Caco-2 (cell line): ENCODE results near the gene CTIF. TPM values are rescaled to one million over a fixed set of nuclear protein-coding genes. Genes with fewer than 3 reads are reported as not detected.

Experiments
- BruUV-seq: library from RNA; stranded (reverse); fragments of 400-500 nt; replicated peaks from 2 replicates; lab custom pipeline; 2021; lab: Mats Ljungman, UMichigan
- CTCF ChIA-PET: fragments of 300-600 bp; sonication (Branson Sonifier 250); formaldehyde crosslinking; loops from one replicate; lab custom pipeline; 2022; ENCODE audit warnings: antibody characterized with exemption; lab: Charles Lee
- POLR2A ChIA-PET: fragments of 300-600 bp; sonication (Branson Sonifier 250); formaldehyde crosslinking; loops from one replicate; lab custom pipeline; 2022; ENCODE audit warnings: antibody characterized with exemption; lab: Charles Lee
- DNase-seq, 2 experiments: peaks; one replicate each; pipeline versions ENCODE4 v3.0.0 to v3.0.0-alpha.2; 2020 to 2022
- H3K27me3 ChIP-seq: replicated peaks from 2 replicates; pipeline ENCODE4 v1.6.0; 2011; ENCODE audit warnings: low read length; ENCODE audit not compliant: control insufficient read depth, insufficient read depth
- H3K36me3 ChIP-seq: 2 replicates; pipeline ENCODE4 v1.5.1; 2011; ENCODE audit warnings: low read length; ENCODE audit not compliant: control insufficient read depth, insufficient read depth
- H3K4me1 ChIP-seq: fragments of 250-450 bp; sonication (Bioruptor Pico); 2 replicates; pipeline ENCODE4 v1.5.1; 2020; ENCODE audit warnings: mild to moderate bottlenecking
- H3K4me3 ChIP-seq: 2 replicates; pipeline ENCODE4 v1.5.1; 2011; ENCODE audit warnings: low read depth, mild to moderate bottlenecking, control low read depth, low read length
- H3K9me3 ChIP-seq: fragments of 250-450 bp; sonication (Bioruptor Pico); 2 replicates; pipeline ENCODE4 v1.5.1; 2020; ENCODE audit warnings: mild to moderate bottlenecking, moderate library complexity
- H3K27ac Mint-ChIP-seq: one replicate; pipeline ENCODE4 v1.8.0; 2022; ENCODE audit warnings: mixed read lengths; ENCODE audit not compliant: unreplicated experiment
- H3K27me3 Mint-ChIP-seq: one replicate; pipeline ENCODE4 v1.8.0; 2022; ENCODE audit warnings: mixed read lengths; ENCODE audit not compliant: insufficient read depth, unreplicated experiment
- H3K36me3 Mint-ChIP-seq: one replicate; pipeline ENCODE4 v1.8.0; 2022; ENCODE audit warnings: mild to moderate bottlenecking, mixed read lengths; ENCODE audit not compliant: insufficient read depth, unreplicated experiment
- H3K4me1 Mint-ChIP-seq: one replicate; pipeline ENCODE4 v1.8.0; 2022; ENCODE audit warnings: low read depth, mixed read lengths; ENCODE audit not compliant: unreplicated experiment
- H3K4me3 Mint-ChIP-seq: one replicate; pipeline ENCODE4 v1.8.0; 2022; ENCODE audit warnings: mild to moderate bottlenecking, moderate library complexity, mixed read lengths; ENCODE audit not compliant: unreplicated experiment
- H3K9me3 Mint-ChIP-seq: one replicate; pipeline ENCODE4 v1.8.0; 2022; ENCODE audit warnings: mixed read lengths; ENCODE audit not compliant: unreplicated experiment
- CTCF ChIP-seq, 2 experiments: fragments of 200-600 bp in 1 of 2; IDR thresholded peaks; 1 replicate in 1 of 2; 2 replicates in 1 of 2; pipeline versions ENCODE4 v1.5.1 to v1.8.0; 2011 to 2022; ENCODE audit warnings: antibody characterized with exemption in 1 of 2, control low read depth in 1 of 2, inconsistent platforms in 1 of 2, low read depth in 1 of 2, low read length in 1 of 2, mild to moderate bottlenecking in 1 of 2, moderate library complexity in 1 of 2; ENCODE audit not compliant: insufficient read depth in 1 of 2, severe bottlenecking in 1 of 2, unreplicated experiment in 1 of 2
- intact Hi-C: fragments of 100-400 bp; cut with micrococcal nuclease; formaldehyde crosslinking; loops from one replicate; pipeline ENCODE4 v1.10.0; 2022; ENCODE audit not compliant: unreplicated experiment
- total RNA-seq: library from RNA; stranded (reverse); gene quantifications from 2 replicates; pipeline ENCODE4 v1.2.3, GENCODE V29; 2022

The CTIF gene
- total RNA-seq, 1 experiment from 2014 or later: 19.9 TPM

- no peak for TF ChIP-seq CTCF (IDR thresholded peaks at IDR 0.05; ENCODE audit: insufficient read depth in 1 of 2, low read depth in 1 of 2, low read length in 1 of 2, severe bottlenecking in 1 of 2, unreplicated experiment in 1 of 2)
- CTCF ChIA-PET: no interaction called here
- BruUV-seq: no TSS peak
- Histone ChIP-seq H3K4me1 (no peaks in the 10 kb centered on the region), H3K9me3 (no peaks in the 10 kb centered on the region), H3K4me3 (no peak overlapping the region), H3K36me3 (no peaks in the 10 kb centered on the region), H3K27me3 (no peaks in the 10 kb centered on the region)
- Mint-ChIP-seq H3K9me3 (no peaks in the 10 kb centered on the region), H3K36me3 (peaks cover 9% of the 10 kb centered on the region), H3K4me3 (no peak overlapping the region), H3K27ac (no peak overlapping the region), H3K4me1 (peaks cover 11% of the 10 kb centered on the region), H3K27me3 (no peaks in the 10 kb centered on the region)
- no peak for DNase-seq
- POLR2A ChIA-PET: no interaction called here
- intact Hi-C loops: no loop called here
Measured at GRCh38 chr18:48837676-48838075, 298.8 kb downstream of the CTIF start.

- no peaks in the 10 kb centered on the region for H3K4me1 ChIP-seq
- H3K9me3 ChIP-seq: no peaks in the 10 kb centered on the region
Measured at GRCh38 chr18:48838166-48838775, 299.4 kb downstream of the CTIF start.

More at GRCh38 chr18:48838166-48838775, 299.4 kb downstream of the CTIF start:
- BruUV-seq: no TSS peak
- no peak for DNase-seq
- no peak overlapping the region for H3K4me3 Mint-ChIP-seq
- H3K27ac Mint-ChIP-seq: no peak overlapping the region
- TF ChIP-seq CTCF (IDR thresholded peaks at IDR 0.05; ENCODE audit: insufficient read depth in 1 of 2, low read depth in 1 of 2, low read length in 1 of 2, severe bottlenecking in 1 of 2, unreplicated experiment in 1 of 2): no peak
- H3K36me3 ChIP-seq: no peaks in the 10 kb centered on the region
- H3K27me3 Mint-ChIP-seq: no peaks in the 10 kb centered on the region
- intact Hi-C loops: no loop called here
- ChIA-PET CTCF (no interaction called here), POLR2A (no interaction called here)
- peaks cover 4% of the 10 kb centered on the region for H3K36me3 Mint-ChIP-seq
- H3K9me3 Mint-ChIP-seq: no peaks in the 10 kb centered on the region
- no peak overlapping the region for H3K4me3 ChIP-seq
- no peaks in the 10 kb centered on the region for H3K27me3 ChIP-seq
- peaks cover 6% of the 10 kb centered on the region for H3K4me1 Mint-ChIP-seq
